ENCODE data around the gene SCN3B. TPM values are rescaled to one million over a fixed set of nuclear protein-coding genes. Genes with fewer than 3 reads are reported as not detected.

The SCN3B gene
- total RNA-seq, 1 experiment from 2014 or later: 0.79 TPM

DNA sequence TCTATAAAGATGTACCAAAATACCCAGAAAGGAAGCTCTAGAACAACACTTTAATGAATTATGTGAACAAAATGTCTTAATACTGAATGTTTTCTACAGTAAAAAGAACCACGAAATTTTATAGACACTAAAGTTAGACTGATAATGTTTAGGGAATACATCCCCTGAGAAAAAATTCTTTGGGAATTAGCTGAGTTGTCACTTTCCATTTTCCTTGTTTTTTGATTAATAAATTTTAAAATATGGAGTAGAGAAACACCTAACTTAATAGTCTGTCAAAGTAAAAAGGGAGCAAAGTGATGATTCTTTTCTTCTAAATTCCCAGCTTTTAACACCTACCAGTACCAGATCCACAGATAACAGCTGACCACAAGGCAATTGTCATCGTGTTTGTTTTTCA is 23.1 kb upstream of the SCN3B start:
- H3K36me3 Mint-ChIP-seq: no peaks in the 10 kb centered on the region
- ChIA-PET CTCF (no interaction called here), POLR2A (no interaction called here)
- TF ChIP-seq, protein P1, sequence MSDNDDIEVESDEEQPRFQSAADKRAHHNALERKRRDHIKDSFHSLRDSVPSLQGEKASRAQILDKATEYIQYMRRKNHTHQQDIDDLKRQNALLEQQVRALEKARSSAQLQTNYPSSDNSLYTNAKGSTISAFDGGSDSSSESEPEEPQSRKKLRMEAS (CRISPR knock-in tag; IDR thresholded peaks at IDR 0.05): no peak
- no peak for TF ChIP-seq SMAD3 (CRISPR knock-in tag; IDR thresholded peaks at IDR 0.05; ENCODE audit: borderline replicate concordance)
- no peak for TF ChIP-seq ZNF219 (CRISPR knock-in tag; IDR thresholded peaks at IDR 0.05; ENCODE audit: borderline replicate concordance)
- TF ChIP-seq, protein P2, sequence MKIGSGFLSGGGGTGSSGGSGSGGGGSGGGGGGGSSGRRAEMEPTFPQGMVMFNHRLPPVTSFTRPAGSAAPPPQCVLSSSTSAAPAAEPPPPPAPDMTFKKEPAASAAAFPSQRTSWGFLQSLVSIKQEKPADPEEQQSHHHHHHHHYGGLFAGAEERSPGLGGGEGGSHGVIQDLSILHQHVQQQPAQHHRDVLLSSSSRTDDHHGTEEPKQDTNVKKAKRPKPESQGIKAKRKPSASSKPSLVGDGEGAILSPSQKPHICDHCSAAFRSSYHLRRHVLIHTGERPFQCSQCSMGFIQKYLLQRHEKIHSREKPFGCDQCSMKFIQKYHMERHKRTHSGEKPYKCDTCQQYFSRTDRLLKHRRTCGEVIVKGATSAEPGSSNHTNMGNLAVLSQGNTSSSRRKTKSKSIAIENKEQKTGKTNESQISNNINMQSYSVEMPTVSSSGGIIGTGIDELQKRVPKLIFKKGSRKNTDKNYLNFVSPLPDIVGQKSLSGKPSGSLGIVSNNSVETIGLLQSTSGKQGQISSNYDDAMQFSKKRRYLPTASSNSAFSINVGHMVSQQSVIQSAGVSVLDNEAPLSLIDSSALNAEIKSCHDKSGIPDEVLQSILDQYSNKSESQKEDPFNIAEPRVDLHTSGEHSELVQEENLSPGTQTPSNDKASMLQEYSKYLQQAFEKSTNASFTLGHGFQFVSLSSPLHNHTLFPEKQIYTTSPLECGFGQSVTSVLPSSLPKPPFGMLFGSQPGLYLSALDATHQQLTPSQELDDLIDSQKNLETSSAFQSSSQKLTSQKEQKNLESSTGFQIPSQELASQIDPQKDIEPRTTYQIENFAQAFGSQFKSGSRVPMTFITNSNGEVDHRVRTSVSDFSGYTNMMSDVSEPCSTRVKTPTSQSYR (CRISPR knock-in tag; IDR thresholded peaks at IDR 0.05): no peak
- no peak for TF ChIP-seq ZNF423 (CRISPR knock-in tag; IDR thresholded peaks at IDR 0.05)
- TF ChIP-seq, protein P3, sequence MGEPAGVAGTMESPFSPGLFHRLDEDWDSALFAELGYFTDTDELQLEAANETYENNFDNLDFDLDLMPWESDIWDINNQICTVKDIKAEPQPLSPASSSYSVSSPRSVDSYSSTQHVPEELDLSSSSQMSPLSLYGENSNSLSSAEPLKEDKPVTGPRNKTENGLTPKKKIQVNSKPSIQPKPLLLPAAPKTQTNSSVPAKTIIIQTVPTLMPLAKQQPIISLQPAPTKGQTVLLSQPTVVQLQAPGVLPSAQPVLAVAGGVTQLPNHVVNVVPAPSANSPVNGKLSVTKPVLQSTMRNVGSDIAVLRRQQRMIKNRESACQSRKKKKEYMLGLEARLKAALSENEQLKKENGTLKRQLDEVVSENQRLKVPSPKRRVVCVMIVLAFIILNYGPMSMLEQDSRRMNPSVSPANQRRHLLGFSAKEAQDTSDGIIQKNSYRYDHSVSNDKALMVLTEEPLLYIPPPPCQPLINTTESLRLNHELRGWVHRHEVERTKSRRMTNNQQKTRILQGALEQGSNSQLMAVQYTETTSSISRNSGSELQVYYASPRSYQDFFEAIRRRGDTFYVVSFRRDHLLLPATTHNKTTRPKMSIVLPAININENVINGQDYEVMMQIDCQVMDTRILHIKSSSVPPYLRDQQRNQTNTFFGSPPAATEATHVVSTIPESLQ (CRISPR knock-in tag; IDR thresholded peaks at IDR 0.05): no peak
- TF ChIP-seq, protein P4, sequence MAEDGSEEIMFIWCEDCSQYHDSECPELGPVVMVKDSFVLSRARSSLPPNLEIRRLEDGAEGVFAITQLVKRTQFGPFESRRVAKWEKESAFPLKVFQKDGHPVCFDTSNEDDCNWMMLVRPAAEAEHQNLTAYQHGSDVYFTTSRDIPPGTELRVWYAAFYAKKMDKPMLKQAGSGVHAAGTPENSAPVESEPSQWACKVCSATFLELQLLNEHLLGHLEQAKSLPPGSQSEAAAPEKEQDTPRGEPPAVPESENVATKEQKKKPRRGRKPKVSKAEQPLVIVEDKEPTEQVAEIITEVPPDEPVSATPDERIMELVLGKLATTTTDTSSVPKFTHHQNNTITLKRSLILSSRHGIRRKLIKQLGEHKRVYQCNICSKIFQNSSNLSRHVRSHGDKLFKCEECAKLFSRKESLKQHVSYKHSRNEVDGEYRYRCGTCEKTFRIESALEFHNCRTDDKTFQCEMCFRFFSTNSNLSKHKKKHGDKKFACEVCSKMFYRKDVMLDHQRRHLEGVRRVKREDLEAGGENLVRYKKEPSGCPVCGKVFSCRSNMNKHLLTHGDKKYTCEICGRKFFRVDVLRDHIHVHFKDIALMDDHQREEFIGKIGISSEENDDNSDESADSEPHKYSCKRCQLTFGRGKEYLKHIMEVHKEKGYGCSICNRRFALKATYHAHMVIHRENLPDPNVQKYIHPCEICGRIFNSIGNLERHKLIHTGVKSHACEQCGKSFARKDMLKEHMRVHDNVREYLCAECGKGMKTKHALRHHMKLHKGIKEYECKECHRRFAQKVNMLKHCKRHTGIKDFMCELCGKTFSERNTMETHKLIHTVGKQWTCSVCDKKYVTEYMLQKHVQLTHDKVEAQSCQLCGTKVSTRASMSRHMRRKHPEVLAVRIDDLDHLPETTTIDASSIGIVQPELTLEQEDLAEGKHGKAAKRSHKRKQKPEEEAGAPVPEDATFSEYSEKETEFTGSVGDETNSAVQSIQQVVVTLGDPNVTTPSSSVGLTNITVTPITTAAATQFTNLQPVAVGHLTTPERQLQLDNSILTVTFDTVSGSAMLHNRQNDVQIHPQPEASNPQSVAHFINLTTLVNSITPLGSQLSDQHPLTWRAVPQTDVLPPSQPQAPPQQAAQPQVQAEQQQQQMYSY (CRISPR knock-in tag; IDR thresholded peaks at IDR 0.05): no peak
- H3K4me3 Mint-ChIP-seq: no peak overlapping the region
- no peaks in the 10 kb centered on the region for H3K4me1 Mint-ChIP-seq
- H3K27me3 Mint-ChIP-seq (ENCODE audit: low read depth): no peaks in the 10 kb centered on the region
- ATAC-seq: no peak
- no peak overlapping the region for H3K27ac Mint-ChIP-seq
- peaks cover 8% of the 10 kb centered on the region for H3K9me3 Mint-ChIP-seq
- no peak for DNase-seq (ENCODE audit: low spot score)

GRCh38 chr11:123674297-123674696 is 19.9 kb upstream of the SCN3B start:
- CTCF ChIA-PET: interaction anchor here (0.9 kb wide), 1 partner anchor 37 kb away, joined by 3 read pairs; no protein-coding TSS in a partner anchor
- H3K27me3 Mint-ChIP-seq (ENCODE audit: low read depth): no peaks in the 10 kb centered on the region
- peaks cover 8% of the 10 kb centered on the region for H3K4me1 Mint-ChIP-seq
- no peak overlapping the region for H3K27ac Mint-ChIP-seq
- H3K4me3 Mint-ChIP-seq: no peak overlapping the region
- ATAC-seq (no peak), DNase-seq (ENCODE audit: low spot score) (no peak)
- peaks cover 8% of the 10 kb centered on the region for H3K9me3 Mint-ChIP-seq
- TF ChIP-seq PRRX2 (CRISPR knock-in tag; IDR thresholded peaks at IDR 0.05) (no peak), TP53 (CRISPR knock-in tag; IDR thresholded peaks at IDR 0.05) (no peak), ATF1 (CRISPR knock-in tag; IDR thresholded peaks at IDR 0.05) (no peak), ELF4 (CRISPR knock-in tag; IDR thresholded peaks at IDR 0.05; ENCODE audit: low read depth) (no peak), SMAD4 (CRISPR knock-in tag; IDR thresholded peaks at IDR 0.05) (no peak), NFE2L1 (CRISPR knock-in tag; IDR thresholded peaks at IDR 0.05) (no peak)
- TF ChIP-seq, protein P4 (CRISPR knock-in tag; IDR thresholded peaks at IDR 0.05): no peak
- no peaks in the 10 kb centered on the region for H3K36me3 Mint-ChIP-seq
- POLR2A ChIA-PET: no interaction called here
